Nephron progenitor cell (in vitro differentiated cells): ENCODE data around the gene MYO3B.
A peak's percentile ranks its signal among the peaks of the same experiment; 100 is the strongest.

Source experiments
- DNase-seq: peaks from one replicate; pipeline ENCODE4 v3.0.0; 2021
- H3K27ac Mint-ChIP-seq: 2 replicates; pipeline ENCODE4 v1.8.0; 2021; ENCODE audit warnings: mild to moderate bottlenecking, moderate library complexity, mixed read lengths
- H3K27me3 Mint-ChIP-seq: 2 replicates; pipeline ENCODE4 v1.8.0; 2021; ENCODE audit warnings: mild to moderate bottlenecking, low read depth, mixed read lengths; ENCODE audit not compliant: poor library complexity
- H3K36me3 Mint-ChIP-seq: 2 replicates; pipeline ENCODE4 v1.8.0; 2021; ENCODE audit warnings: low read depth, mixed read lengths
- H3K4me1 Mint-ChIP-seq: 2 replicates; pipeline ENCODE4 v1.8.0; 2021; ENCODE audit warnings: mixed read lengths
- H3K4me3 Mint-ChIP-seq: 2 replicates; pipeline ENCODE4 v1.8.0; 2021; ENCODE audit warnings: mild to moderate bottlenecking, moderate library complexity, mixed read lengths
- H3K9me3 Mint-ChIP-seq: 2 replicates; pipeline ENCODE4 v1.8.0; 2021; ENCODE audit warnings: mild to moderate bottlenecking, moderate library complexity, mixed read lengths
- CTCF ChIP-seq: fragments of 200-600 bp; sonication (generic); IDR thresholded peaks from 2 replicates; pipeline ENCODE4 v1.5.0; 2021; ENCODE audit warnings: antibody characterized with exemption

The MYO3B gene

GRCh38 chr2:170475878-170476277 is 297.9 kb downstream of the MYO3B start:
- H3K27ac Mint-ChIP-seq: no peak overlapping the region
- DNase-seq: peak; percentile 4
- no peak for TF ChIP-seq CTCF
- no peaks in the 10 kb centered on the region for H3K36me3 Mint-ChIP-seq
- peaks cover 6% of the 10 kb centered on the region for H3K27me3 Mint-ChIP-seq
- no peaks in the 10 kb centered on the region for H3K9me3 Mint-ChIP-seq
- H3K4me1 Mint-ChIP-seq: no peaks in the 10 kb centered on the region
- no peak overlapping the region for H3K4me3 Mint-ChIP-seq

- no peaks in the 10 kb centered on the region for H3K4me1 Mint-ChIP-seq
- no peaks in the 10 kb centered on the region for H3K9me3 Mint-ChIP-seq
- H3K27ac Mint-ChIP-seq: no peak overlapping the region
- H3K4me3 Mint-ChIP-seq: no peak overlapping the region
- DNase-seq: no peak
- TF ChIP-seq CTCF: no peak
- H3K27me3 Mint-ChIP-seq: peaks cover 6% of the 10 kb centered on the region
- peaks cover 4% of the 10 kb centered on the region for H3K36me3 Mint-ChIP-seq
Measured at GRCh38 chr2:170477630-170478029, 299.7 kb downstream of the MYO3B start.

GRCh38 chr2:170481201-170481600 is 303.3 kb downstream of the MYO3B start:
- no peak overlapping the region for H3K27ac Mint-ChIP-seq
- H3K27me3 Mint-ChIP-seq: peaks cover 6% of the 10 kb centered on the region
- no peak overlapping the region for H3K4me3 Mint-ChIP-seq
- no peaks in the 10 kb centered on the region for H3K4me1 Mint-ChIP-seq
- DNase-seq: no peak
- no peak for TF ChIP-seq CTCF
- H3K36me3 Mint-ChIP-seq: peaks cover 4% of the 10 kb centered on the region
- H3K9me3 Mint-ChIP-seq: no peaks in the 10 kb centered on the region

GRCh38 chr2:170484552-170484951 is 306.6 kb downstream of the MYO3B start:
- Mint-ChIP-seq H3K4me1 (peaks cover 6% of the 10 kb centered on the region), H3K4me3 (no peak overlapping the region), H3K27me3 (peaks cover 6% of the 10 kb centered on the region), H3K27ac (no peak overlapping the region), H3K36me3 (peaks cover 4% of the 10 kb centered on the region), H3K9me3 (no peaks in the 10 kb centered on the region)
- no peak for TF ChIP-seq CTCF
- DNase-seq: no peak

- no peaks in the 10 kb centered on the region for H3K9me3 Mint-ChIP-seq
- TF ChIP-seq CTCF: no peak
Measured at GRCh38 chr2:170485254-170486026, 307.5 kb downstream of the MYO3B start.

GRCh38 chr2:170486730-170487129 is 308.8 kb downstream of the MYO3B start:
- Mint-ChIP-seq H3K36me3 (peaks cover 4% of the 10 kb centered on the region), H3K27ac (no peak overlapping the region), H3K27me3 (peaks cover 3% of the 10 kb centered on the region), H3K4me3 (no peak overlapping the region), H3K4me1 (peaks cover 6% of the 10 kb centered on the region), H3K9me3 (no peaks in the 10 kb centered on the region)
- no peak for DNase-seq
- no peak for TF ChIP-seq CTCF

More at GRCh38 chr2:170485254-170486026, 307.5 kb downstream of the MYO3B start:
- no peak for DNase-seq
- Mint-ChIP-seq H3K4me3 (no peak overlapping the region), H3K27me3 (peaks cover 3% of the 10 kb centered on the region), H3K36me3 (peaks cover 4% of the 10 kb centered on the region), H3K27ac (no peak overlapping the region), H3K4me1 (peaks cover 6% of the 10 kb centered on the region)
